Skeletal muscle satellite cell (primary cell): ENCODE results near the gene UAP1.

Experiments
- H3K27me3 ChIP-seq: 2 replicates; pipeline ENCODE4 v1.7.0; 2013; ENCODE audit warnings: low read length; ENCODE audit not compliant: control insufficient read depth, insufficient read depth
- H3K36me3 ChIP-seq: 2 replicates; pipeline ENCODE4 v1.7.0; 2013; ENCODE audit warnings: mild to moderate bottlenecking, control low read depth, low read length; ENCODE audit not compliant: insufficient read depth
- H3K4me1 ChIP-seq: 2 replicates; pipeline ENCODE4 v1.7.0; 2013; ENCODE audit warnings: low read length; ENCODE audit not compliant: control insufficient read depth, insufficient read depth
- H3K4me2 ChIP-seq: 2 replicates; pipeline ENCODE4 v1.7.0; 2013; ENCODE audit warnings: mild to moderate bottlenecking, low read length
- H3K4me3 ChIP-seq: 2 replicates; pipeline ENCODE4 v1.7.0; 2013; ENCODE audit warnings: low read length
- H3K9ac ChIP-seq: 2 replicates; pipeline ENCODE4 v1.7.0; 2013; ENCODE audit warnings: mild to moderate bottlenecking, low read depth, low read length, moderate library complexity
- H3K9me3 ChIP-seq: replicated peaks from 2 replicates; pipeline ENCODE4 v1.7.0; 2013; ENCODE audit warnings: mild to moderate bottlenecking, control low read depth, low read length

The UAP1 gene

DNA sequence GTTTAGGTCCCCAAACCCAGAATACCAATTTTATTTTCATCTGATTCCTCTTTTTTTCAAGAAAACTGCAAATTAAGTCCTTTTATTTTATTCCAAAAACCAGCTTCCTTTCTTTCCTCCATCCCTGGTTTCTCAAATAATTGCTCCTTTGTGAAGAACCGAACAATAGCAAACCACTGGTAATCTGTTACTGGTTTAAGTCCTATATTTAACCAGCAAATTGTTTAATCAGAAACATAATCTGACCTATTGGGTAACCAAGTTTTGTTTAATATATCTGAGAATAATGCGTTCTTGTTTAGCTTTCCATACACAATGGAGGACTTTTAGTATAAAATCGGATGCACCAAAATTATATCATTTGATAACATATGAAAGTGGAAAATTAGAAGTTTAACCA lies 57.6 kb downstream of the UAP1 start:
- Histone ChIP-seq H3K4me2 (no peak overlapping the region), H3K4me1 (no peaks in the 10 kb centered on the region), H3K9me3 (peaks cover 11% of the 10 kb centered on the region), H3K27me3 (no peaks in the 10 kb centered on the region), H3K36me3 (peaks cover 6% of the 10 kb centered on the region), H3K9ac (no peak overlapping the region), H3K4me3 (no peak overlapping the region)

DNA sequence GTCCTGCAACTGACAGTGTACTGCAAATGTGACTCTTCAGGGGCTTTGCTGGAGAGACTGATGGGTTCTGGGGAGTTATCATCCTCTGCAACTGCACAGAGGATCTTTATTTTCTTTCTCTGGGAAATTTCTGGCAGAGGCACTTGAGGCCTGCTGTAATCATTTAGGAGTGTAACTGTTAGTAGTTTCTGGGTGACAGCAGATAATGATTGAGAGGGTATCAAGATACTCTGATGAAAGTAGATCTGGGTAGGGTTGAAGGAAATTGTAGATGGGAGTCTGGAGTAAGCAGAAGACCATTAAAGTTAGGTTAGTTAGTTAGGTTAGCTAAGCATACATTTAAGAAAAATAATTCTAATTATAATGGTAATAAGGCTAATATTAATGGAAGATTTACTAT lies 59.7 kb downstream of the UAP1 start:
- H3K36me3 ChIP-seq: peaks cover 6% of the 10 kb centered on the region
- H3K9ac ChIP-seq: no peak overlapping the region
- H3K4me2 ChIP-seq: no peak overlapping the region
- H3K4me3 ChIP-seq: no peak overlapping the region
- H3K27me3 ChIP-seq: no peaks in the 10 kb centered on the region
- peaks cover 2% of the 10 kb centered on the region for H3K4me1 ChIP-seq
- H3K9me3 ChIP-seq: peaks cover 11% of the 10 kb centered on the region

DNA sequence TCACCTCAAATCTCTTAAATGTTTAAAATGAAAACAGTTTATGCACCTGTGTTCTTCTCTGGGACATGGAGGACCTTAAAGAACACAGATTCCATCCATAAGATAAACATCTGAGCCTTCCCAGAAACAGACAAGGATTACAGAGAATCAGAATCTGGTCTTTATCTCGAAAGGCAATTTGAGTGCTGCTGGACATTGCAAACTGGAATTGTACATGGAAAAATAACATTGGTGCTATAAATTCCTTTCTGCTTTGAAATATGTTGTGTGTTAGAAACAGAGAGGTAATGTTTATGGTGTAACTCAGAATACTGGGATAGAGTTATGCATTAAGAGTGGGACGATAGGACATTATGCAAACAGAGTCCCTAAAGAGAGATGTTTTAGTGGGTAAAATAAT lies 64.2 kb downstream of the UAP1 start:
- Histone ChIP-seq H3K9ac (no peak overlapping the region), H3K27me3 (no peaks in the 10 kb centered on the region), H3K36me3 (no peaks in the 10 kb centered on the region), H3K4me3 (no peak overlapping the region), H3K4me2 (no peak overlapping the region), H3K9me3 (no peaks in the 10 kb centered on the region), H3K4me1 (peaks cover 34% of the 10 kb centered on the region)

DNA sequence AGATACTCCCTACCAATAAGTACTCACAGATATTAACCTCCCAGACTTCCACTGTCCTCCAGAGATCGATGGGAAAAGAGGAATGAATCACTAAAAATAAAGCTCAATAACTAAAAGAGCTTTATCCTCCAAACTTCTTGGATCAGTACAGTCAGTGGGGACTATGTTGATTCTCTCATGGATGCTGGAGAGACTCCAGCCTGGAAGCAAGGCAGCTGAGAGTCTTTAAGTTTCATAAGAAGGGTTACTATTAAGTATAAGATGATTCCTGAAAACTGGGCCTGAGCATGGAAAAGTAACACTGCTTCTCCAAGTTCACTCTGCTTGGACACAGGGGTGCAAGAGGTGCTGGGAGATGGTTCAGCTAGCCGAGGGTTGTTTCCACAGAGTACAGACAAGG lies 64.6 kb downstream of the UAP1 start:
- Histone ChIP-seq H3K27me3 (no peaks in the 10 kb centered on the region), H3K9me3 (no peaks in the 10 kb centered on the region), H3K4me2 (peak overlapping the region; percentile 67), H3K4me1 (peaks cover 38% of the 10 kb centered on the region), H3K36me3 (no peaks in the 10 kb centered on the region), H3K9ac (peak overlapping the region; percentile 55), H3K4me3 (no peak overlapping the region)

DNA sequence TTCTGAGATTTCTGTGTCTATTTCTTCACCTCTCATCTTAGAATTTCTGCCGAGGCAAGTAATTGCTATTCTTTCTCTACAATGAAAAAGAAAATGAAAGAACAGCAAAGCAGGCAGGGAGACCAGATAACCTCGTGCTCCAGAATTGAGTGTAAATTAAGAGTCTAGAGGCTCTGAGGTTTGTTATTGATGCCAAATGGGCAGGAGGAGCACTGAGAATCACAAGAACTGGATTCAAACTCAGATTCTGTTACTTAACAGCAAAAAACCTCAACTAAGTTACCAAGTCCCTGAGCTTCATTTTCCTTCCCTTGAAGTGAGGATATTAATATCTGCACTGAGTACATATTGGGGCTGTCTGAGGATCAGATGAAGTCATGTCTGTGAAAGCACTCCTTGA lies 65.2 kb downstream of the UAP1 start:
- peaks cover 45% of the 10 kb centered on the region for H3K4me1 ChIP-seq
- no peaks in the 10 kb centered on the region for H3K27me3 ChIP-seq
- H3K4me3 ChIP-seq: no peak overlapping the region
- H3K36me3 ChIP-seq: no peaks in the 10 kb centered on the region
- H3K9me3 ChIP-seq: no peaks in the 10 kb centered on the region
- H3K9ac ChIP-seq: peak overlapping the region; percentile 55
- H3K4me2 ChIP-seq: peak overlapping the region; percentile 67

DNA sequence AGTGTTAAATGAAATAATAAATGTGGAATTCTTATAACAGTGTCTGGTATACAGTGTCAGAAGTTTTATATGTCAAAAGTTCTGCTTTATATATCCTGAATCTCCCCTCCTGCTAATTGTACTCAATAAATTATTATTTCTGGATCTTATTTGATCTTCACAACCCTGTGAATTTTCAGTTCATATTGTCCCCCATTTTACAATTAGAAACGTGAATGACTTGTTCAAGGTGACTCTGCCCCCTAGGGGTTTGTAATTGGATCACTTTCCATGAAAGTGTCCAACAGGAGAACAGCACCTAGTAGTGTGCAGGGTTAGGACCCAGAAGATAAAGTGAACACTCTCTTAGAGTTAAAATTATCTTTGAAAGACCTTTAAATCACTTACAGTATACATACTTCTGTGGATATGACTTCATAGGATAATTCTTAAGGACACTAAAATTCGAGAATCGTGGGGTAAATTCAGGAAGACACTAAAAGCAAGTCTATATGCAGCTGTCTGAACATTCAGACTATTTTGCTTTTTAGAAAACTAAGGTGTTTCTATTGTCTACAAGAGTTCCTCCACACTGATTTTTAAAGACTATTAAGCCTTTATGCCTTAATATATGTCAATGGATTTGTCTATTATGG lies 66.3 kb downstream of the UAP1 start:
- H3K27me3 ChIP-seq: no peaks in the 10 kb centered on the region
- H3K9me3 ChIP-seq: no peaks in the 10 kb centered on the region
- no peak overlapping the region for H3K9ac ChIP-seq
- peaks cover 49% of the 10 kb centered on the region for H3K4me1 ChIP-seq
- H3K36me3 ChIP-seq: no peaks in the 10 kb centered on the region
- H3K4me2 ChIP-seq: no peak overlapping the region
- H3K4me3 ChIP-seq: no peak overlapping the region

DNA sequence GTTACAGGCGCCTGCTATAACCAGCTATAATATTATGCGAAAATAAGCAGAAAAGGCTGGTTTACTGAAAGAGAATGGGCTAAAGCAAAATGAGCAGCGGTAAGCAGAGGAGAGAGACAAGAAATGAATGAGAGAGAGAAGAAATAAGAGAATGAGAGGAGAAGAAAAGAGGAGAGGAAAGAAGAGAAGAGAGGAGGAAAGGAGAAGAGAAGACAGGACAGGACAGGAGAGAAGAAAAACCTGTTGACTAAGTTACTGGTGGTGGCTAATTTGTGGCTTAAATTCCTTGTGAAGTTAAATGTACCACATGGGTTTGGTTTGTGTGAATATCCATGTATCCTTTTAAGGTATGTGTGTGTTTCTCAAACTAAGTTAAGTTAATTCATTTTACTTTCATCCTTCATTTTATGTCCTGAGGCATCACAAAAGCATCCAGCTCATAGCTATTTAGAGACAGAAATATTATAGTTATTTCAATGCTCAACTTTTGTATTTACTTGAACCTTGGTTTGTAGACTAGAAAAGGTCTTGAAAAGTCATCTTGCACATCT lies 67.6 kb downstream of the UAP1 start:
- Histone ChIP-seq H3K9ac (peak overlapping the region; percentile 34), H3K4me1 (peaks cover 51% of the 10 kb centered on the region), H3K27me3 (no peaks in the 10 kb centered on the region), H3K36me3 (no peaks in the 10 kb centered on the region), H3K4me2 (peak overlapping the region; percentile 92), H3K9me3 (no peaks in the 10 kb centered on the region), H3K4me3 (no peak overlapping the region)

DNA sequence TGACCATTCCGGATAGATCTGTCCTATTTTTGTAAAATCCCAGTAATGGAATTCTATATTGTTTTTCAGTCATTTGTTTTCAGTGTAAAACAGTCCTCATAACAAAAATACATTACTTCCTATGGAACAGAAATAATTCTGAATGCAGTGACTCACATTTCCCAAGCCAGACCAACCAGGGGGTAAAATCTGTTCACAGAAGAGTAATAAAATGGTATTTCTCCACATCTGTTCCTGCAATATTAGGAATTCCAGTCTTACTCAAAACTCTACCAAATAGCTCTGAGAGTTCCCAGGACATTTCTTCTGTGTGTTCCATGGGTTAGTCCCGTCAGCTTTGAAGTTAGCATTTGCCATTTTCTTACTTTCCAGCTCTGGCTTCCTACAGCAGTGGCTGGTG lies 68.1 kb downstream of the UAP1 start:
- Histone ChIP-seq H3K9me3 (no peaks in the 10 kb centered on the region), H3K4me3 (peak overlapping the region; percentile 13), H3K36me3 (no peaks in the 10 kb centered on the region), H3K9ac (peak overlapping the region; percentile 89), H3K27me3 (no peaks in the 10 kb centered on the region), H3K4me2 (peak overlapping the region; percentile 92), H3K4me1 (peaks cover 56% of the 10 kb centered on the region)

DNA sequence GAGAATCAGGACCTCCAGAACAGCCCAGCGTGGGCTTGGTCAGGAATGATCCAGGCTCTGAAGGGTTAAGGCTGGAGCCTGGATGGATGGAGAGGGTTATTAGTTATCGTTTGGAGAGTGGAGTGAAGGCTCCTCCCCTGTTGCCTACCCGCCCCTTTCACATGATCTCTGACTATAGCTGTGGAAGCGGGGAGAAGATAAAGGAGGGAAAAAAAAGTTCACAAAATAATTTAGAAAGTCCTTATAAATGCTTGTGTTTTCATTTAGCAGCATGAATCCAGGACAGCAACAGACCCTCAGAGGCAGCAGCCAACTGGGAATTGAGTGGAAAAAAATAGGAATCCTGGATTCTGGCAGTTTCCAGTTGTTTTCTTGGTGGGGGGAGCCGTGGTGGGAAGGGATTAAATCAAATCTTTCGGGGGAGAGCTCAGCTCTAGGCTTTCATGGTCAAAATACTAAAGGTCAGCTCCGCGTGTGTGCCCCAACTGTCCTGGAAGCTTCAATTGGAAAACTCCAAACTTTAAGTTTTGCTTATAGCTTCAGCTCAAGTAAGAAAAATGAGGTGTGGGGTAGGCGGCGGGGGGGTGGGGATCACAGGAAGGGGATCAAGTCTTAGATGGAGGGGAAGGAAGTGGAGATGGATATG lies 70.1 kb downstream of the UAP1 start:
- H3K9me3 ChIP-seq: no peaks in the 10 kb centered on the region
- H3K4me2 ChIP-seq: peak overlapping the region; percentile 92
- H3K4me3 ChIP-seq: peak overlapping the region; percentile 76
- peak overlapping the region; percentile 89 for H3K9ac ChIP-seq
- no peaks in the 10 kb centered on the region for H3K27me3 ChIP-seq
- no peaks in the 10 kb centered on the region for H3K36me3 ChIP-seq
- peaks cover 60% of the 10 kb centered on the region for H3K4me1 ChIP-seq

DNA sequence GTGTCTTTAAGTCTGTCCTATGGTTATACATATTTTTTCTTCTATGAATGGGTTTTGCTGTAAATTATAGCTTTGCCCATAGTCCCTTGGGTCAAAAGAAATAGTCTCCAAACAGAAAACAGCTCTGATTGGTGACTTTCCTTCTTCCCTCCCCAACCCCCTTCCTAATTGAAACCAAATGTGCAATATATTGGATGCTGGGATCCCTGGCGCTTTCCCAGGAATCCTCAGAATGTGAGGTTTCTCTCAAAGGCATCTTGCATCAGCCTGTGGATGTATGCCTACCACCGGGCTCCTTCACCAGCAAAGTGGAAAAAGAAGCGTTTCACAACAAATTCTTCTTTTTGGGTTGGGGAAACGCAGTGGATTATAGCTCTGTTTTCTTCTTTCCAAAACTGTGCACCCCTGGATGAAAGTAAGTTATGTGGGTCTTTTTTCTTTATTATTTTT lies 70.7 kb downstream of the UAP1 start, which contains the start of gene DDR2:
TSS of gene DDR2 (plus strand) at position 248 of the 450 bp plus-strand sequence. CDS start 86,600 bp downstream, outside the sequence.
- Histone ChIP-seq H3K9ac (peak within 1 kb of the TSS; percentile 89), H3K9me3 (no peaks in the 10 kb centered on the region), H3K27me3 (no peaks in the 10 kb centered on the region), H3K4me3 (peak within 1 kb of the TSS; percentile 76), H3K4me1 (peaks cover 55% of the 10 kb centered on the region), H3K36me3 (no peaks in the 10 kb centered on the region), H3K4me2 (peak within 1 kb of the TSS; percentile 92)

DNA sequence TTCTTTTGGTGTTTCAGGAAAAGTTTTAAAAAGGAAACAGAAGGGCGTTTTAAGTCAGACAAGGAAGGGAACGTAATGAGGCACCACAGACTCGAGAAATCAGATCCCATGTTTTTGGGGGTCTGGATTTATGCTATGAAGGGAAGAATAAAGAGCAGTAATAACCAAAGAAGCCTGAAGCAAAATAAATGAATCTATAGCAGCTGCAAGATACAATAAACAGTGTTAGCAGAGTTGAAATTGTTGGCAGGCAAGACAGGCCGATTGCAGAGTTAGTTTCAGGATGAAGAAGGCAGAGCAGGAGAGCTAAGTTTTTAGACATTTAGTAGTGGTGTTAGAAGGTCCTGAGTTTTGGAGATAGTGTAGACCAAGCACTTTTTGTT lies 71.2 kb downstream of the UAP1 start:
- H3K4me2 ChIP-seq: peak overlapping the region; percentile 92
- H3K4me3 ChIP-seq: peak overlapping the region; percentile 76
- H3K9ac ChIP-seq: peak overlapping the region; percentile 89
- no peaks in the 10 kb centered on the region for H3K36me3 ChIP-seq
- peaks cover 53% of the 10 kb centered on the region for H3K4me1 ChIP-seq
- H3K27me3 ChIP-seq: no peaks in the 10 kb centered on the region
- H3K9me3 ChIP-seq: no peaks in the 10 kb centered on the region
